ENCODE data around the gene LGR6.
"Not testable (repeated sequence)": the region's sequence is repeated elsewhere in the genome, so short reads cannot be mapped to it uniquely, and the experiment has no call there.

The LGR6 gene

GRCh38 chr1:202176949-202177927, 16.4 kb upstream of the LGR6 start:
- no peak for DNase-seq

GRCh38 chr1:202179828-202180750, 13.5 kb upstream of the LGR6 start:
- DNase-seq: no peak

GRCh38 chr1:202180751-202181139, 12.9 kb upstream of the LGR6 start:
- DNase-seq: not testable (repeated sequence)

- no peak for DNase-seq
These were observed 12.0 kb upstream of the LGR6 start for GRCh38 chr1:202181586-202181985.

- DNase-seq: no peak
These were observed 11.3 kb upstream of the LGR6 start for GRCh38 chr1:202182040-202182877.

GRCh38 chr1:202184750-202185460, 8.7 kb upstream of the LGR6 start:
- DNase-seq: peak; percentile 85

- DNase-seq: no peak
These were observed 7.3 kb upstream of the LGR6 start for GRCh38 chr1:202186327-202186726.

GRCh38 chr1:202187041-202187671, 6.4 kb upstream of the LGR6 start:
- no peak for DNase-seq

GRCh38 chr1:202187697-202188407, 5.7 kb upstream of the LGR6 start:
- no peak for DNase-seq

GRCh38 chr1:202189001-202189790, 4.4 kb upstream of the LGR6 start:
- peak; percentile 36 for DNase-seq

GRCh38 chr1:202189918-202190715, 3.5 kb upstream of the LGR6 start:
- DNase-seq: peak; percentile 32

GRCh38 chr1:202191391-202191790, 2.2 kb upstream of the LGR6 start:
- not testable (repeated sequence) for DNase-seq

- peak; percentile 16 for DNase-seq
These were observed 607 bp upstream of the LGR6 start for GRCh38 chr1:202192770-202193613.

GRCh38 chr1:202194328-202194648, 689 bp downstream of the LGR6 start:
- DNase-seq: no peak

- no peak for DNase-seq
These were observed 4.2 kb downstream of the LGR6 start for GRCh38 chr1:202197653-202198365.

GRCh38 chr1:202198366-202198724, 4.7 kb downstream of the LGR6 start:
- no peak for DNase-seq

Data from NCI-H226 (cell line).